Thyroid gland (tissue), 4 donors: ENCODE measurements around the gene TRAK1. TPM values are rescaled to one million over a fixed set of nuclear protein-coding genes. Genes with fewer than 3 reads are reported as not detected.
A peak's percentile ranks its signal among the peaks of the same experiment; 100 is the strongest.

Experiments used
- DNase-seq, 2 donors: peaks; one replicate each; pipeline ENCODE4 v3.0.0-alpha.2; 2019
- H3K27ac ChIP-seq, 3 donors: fragments of 200-600 bp; sonication (generic); 1 replicate in 2 of 3; 2 replicates in 1 of 3; pipeline ENCODE4 v1.5.1; 2016 to 2019; ENCODE audit warnings: mild to moderate bottlenecking in 1 of 3, moderate library complexity in 1 of 3
- H3K27me3 ChIP-seq: fragments of 200-600 bp; sonication (generic); one replicate; pipeline ENCODE4 v1.5.1; 2019
- H3K36me3 ChIP-seq, 2 donors: fragments of 200-600 bp; sonication (generic); one replicate each; pipeline ENCODE4 v1.5.1; 2016 to 2019
- H3K4me1 ChIP-seq, 2 donors: fragments of 200-600 bp; sonication (generic); one replicate each; pipeline ENCODE4 v1.5.1; 2017 to 2019
- H3K4me3 ChIP-seq, 3 donors: fragments of 200-600 bp; sonication (generic); replicated peaks in 1 of 3; 1 replicate in 2 of 3; 2 replicates in 1 of 3; pipeline ENCODE4 v1.5.1; 2016; ENCODE audit warnings: mild to moderate bottlenecking in 1 of 3
- H3K9me3 ChIP-seq: fragments of 200-600 bp; sonication (generic); one replicate; pipeline ENCODE4 v1.5.1; 2017
- CTCF ChIP-seq, 6 experiments: fragments of 200-600 bp in 3 of 6; fragments of 450-650 bp in 3 of 6; sonication (generic) in 3 of 6; IDR thresholded peaks; one replicate each; pipeline ENCODE4 v1.5.1; 2016 to 2019; ENCODE audit warnings: antibody characterized with exemption in 6 of 6, mild to moderate bottlenecking in 2 of 6, inconsistent platforms in 1 of 6, moderate library complexity in 1 of 6
- POLR2A ChIP-seq, 2 donors: fragments of 450-650 bp; IDR thresholded peaks; one replicate each; pipeline ENCODE4 v1.6.1; 2017; ENCODE audit warnings: antibody characterized with exemption in 2 of 2, mild to moderate bottlenecking in 2 of 2, moderate library complexity in 1 of 2
- WGBS, 2 donors: methylation state at CpG; one replicate each; pipeline ENCODE4 v1.1.5; 2017; 5-methylcytosine and 5-hydroxymethylcytosine counted together
- intact Hi-C: fragments of 100-400 bp; cut with DNase I; formaldehyde crosslinking; loops from one replicate; pipeline ENCODE4 v1.15.1; 2023
- total RNA-seq, 4 donors: library from RNA; depleted of rRNA; stranded (reverse); fragments of >200 nt; gene quantifications; one replicate each; pipeline ENCODE4 v1.2.3, GENCODE V29; 2016

Gene TRAK1
- total RNA-seq, 4 donors from 2014 or later, result 46.1 to 87.8 (median 76.4) TPM

- H3K27me3 ChIP-seq, result no peaks in the 10 kb centered on the region
- no peaks in the 10 kb centered on the region for H3K36me3 ChIP-seq
- DNase-seq, result peak; percentile 85 to 89
- H3K4me3 ChIP-seq, result no peak overlapping the region
- TF ChIP-seq CTCF (IDR thresholded peaks at IDR 0.05), result no peak
- TF ChIP-seq POLR2A (IDR thresholded peaks at IDR 0.05), result no peak
- 59 to 76% methylated on average over 3 of the region's 3 CpGs for WGBS, 2 donors
- peaks cover 13 to 19% of the 10 kb centered on the region in 2 donors for H3K4me1 ChIP-seq
- H3K9me3 ChIP-seq, result no peaks in the 10 kb centered on the region
- intact Hi-C loops, result no loop called here
- peak overlapping the region in 1 of 3 donors; percentile 15 for H3K27ac ChIP-seq
Measured at GRCh38 chr3:42149975-42150374, 58.8 kb downstream of the TRAK1 start.

- no peak overlapping the region for H3K4me3 ChIP-seq
- H3K4me1 ChIP-seq, result peaks cover 13 to 19% of the 10 kb centered on the region in 2 donors
- H3K27ac ChIP-seq, result no peak overlapping the region
- DNase-seq, result no peak
- H3K36me3 ChIP-seq, result no peaks in the 10 kb centered on the region
- TF ChIP-seq POLR2A (IDR thresholded peaks at IDR 0.05) (no peak), CTCF (IDR thresholded peaks at IDR 0.05) (no peak)
- H3K9me3 ChIP-seq, result no peaks in the 10 kb centered on the region
- no peaks in the 10 kb centered on the region for H3K27me3 ChIP-seq
- intact Hi-C loops, result no loop called here
- WGBS, 2 donors, result 80 to 84% methylated on average over 2 of the region's 2 CpGs
Measured at GRCh38 chr3:42151596-42152168, 60.5 kb downstream of the TRAK1 start.

- H3K36me3 ChIP-seq, result no peaks in the 10 kb centered on the region
- H3K9me3 ChIP-seq, result no peaks in the 10 kb centered on the region
- 92 to 96% methylated on average over 5 of the region's 5 CpGs for WGBS, 2 donors
- no peak overlapping the region for H3K27ac ChIP-seq
- DNase-seq, result no peak
- peaks cover 13 to 19% of the 10 kb centered on the region in 2 donors for H3K4me1 ChIP-seq
- no peak overlapping the region for H3K4me3 ChIP-seq
- TF ChIP-seq POLR2A (IDR thresholded peaks at IDR 0.05), result no peak
- TF ChIP-seq CTCF (IDR thresholded peaks at IDR 0.05), result no peak
- no peaks in the 10 kb centered on the region for H3K27me3 ChIP-seq
- intact Hi-C loops, result no loop called here
Measured at GRCh38 chr3:42152193-42152592, 61.0 kb downstream of the TRAK1 start.

GRCh38 chr3:42153039-42153438 is 61.9 kb downstream of the TRAK1 start:
- no peaks in the 10 kb centered on the region for H3K36me3 ChIP-seq
- peaks cover 13 to 19% of the 10 kb centered on the region in 2 donors for H3K4me1 ChIP-seq
- H3K4me3 ChIP-seq, result no peak overlapping the region
- TF ChIP-seq CTCF (IDR thresholded peaks at IDR 0.05) (no peak), POLR2A (IDR thresholded peaks at IDR 0.05) (no peak)
- no peak overlapping the region for H3K27ac ChIP-seq
- no peaks in the 10 kb centered on the region for H3K27me3 ChIP-seq
- no peaks in the 10 kb centered on the region for H3K9me3 ChIP-seq
- no peak for DNase-seq
- intact Hi-C loops, result no loop called here
- 88 to 91% methylated on average over 4 of the region's 4 CpGs for WGBS, 2 donors

- 79 to 82% methylated on average over 8 of the region's 8 CpGs for WGBS, 2 donors
- DNase-seq, result no peak
- no peak for TF ChIP-seq CTCF (IDR thresholded peaks at IDR 0.05)
- Histone ChIP-seq H3K27me3 (no peaks in the 10 kb centered on the region), H3K4me1 (peaks cover 16 to 18% of the 10 kb centered on the region in 2 donors), H3K9me3 (no peaks in the 10 kb centered on the region), H3K36me3 (no peaks in the 10 kb centered on the region), H3K27ac (no peak overlapping the region), H3K4me3 (no peak overlapping the region)
- intact Hi-C loops, result no loop called here
Measured at GRCh38 chr3:42157540-42158538, 66.7 kb downstream of the TRAK1 start.
